K562 (cell line): ENCODE results near the gene SEC14L1. TPM values are rescaled to one million over a fixed set of nuclear protein-coding genes. Genes with fewer than 3 reads are reported as not detected.

Experiments
- ETV1 ChIP-seq: fragments of 450-650 bp; conservative IDR thresholded peaks from 2 replicates; pipeline ENCODE4 v1.6.1; 2016; ENCODE audit warnings: missing genetic modification characterization, control low read depth, low read depth, missing compliant biosample characterization
- SMARCE1 ChIP-seq: fragments of 450-650 bp; IDR thresholded peaks from 2 replicates; pipeline ENCODE4 v1.7.1; 2016; ENCODE audit warnings: mild to moderate bottlenecking
- SRSF9 ChIP-seq: fragments of 200-400 bp; formaldehyde crosslinking; IDR thresholded peaks from 2 replicates; pipeline ENCODE4 v1.6.1; 2017; ENCODE audit warnings: low read depth, low read length, borderline replicate concordance
- TFAM ChIP-seq: fragments of 250-450 bp; sonication (Bioruptor Pico); conservative IDR thresholded peaks from 2 replicates; pipeline ENCODE4 v1.5.0; 2021; ENCODE audit warnings: mild to moderate bottlenecking, moderate library complexity
- ZC3H8 ChIP-seq: fragments of 450-650 bp; IDR thresholded peaks from 2 replicates; pipeline ENCODE4 v1.6.1; 2017
- ZNF311 ChIP-seq: fragments of 250-450 bp; sonication (Bioruptor Pico); IDR thresholded peaks from 2 replicates; pipeline ENCODE4 v1.4.0; 2020; ENCODE audit warnings: mild to moderate bottlenecking, moderate library complexity
- polyA plus RNA-seq, 8 experiments: library from polyadenylated mRNA; depleted of rRNA in 4 of 8; stranded (reverse) in 5 of 8; unstranded in 3 of 8; fragments of >200 nt; fragmentation: Nextera tagmentation in 2 of 8; fragmentation: Illumina TruSeq in 1 of 8; extraction: Ambion mirVana in 2 of 8; extraction: Trizol in 1 of 8; gene quantifications; 2 replicates each; pipeline versions ENCODE4 v1.2.1 to v1.2.3, GENCODE V29; 2011 to 2014; ENCODE audit warnings: inconsistent platforms in 1 of 8, missing spikeins in 1 of 8
- total RNA-seq, 7 experiments: library from RNA; depleted of rRNA in 6 of 7; stranded (reverse); fragments of >200 nt in 6 of 7; fragmentation: Illumina TruSeq in 2 of 7; extraction: Trizol in 2 of 7; gene quantifications; 2 replicates each; pipeline versions ENCODE4 v1.2.1 to v1.2.3, GENCODE V29; 2011 to 2021; ENCODE audit warnings: low replicate concordance in 1 of 7
- TF ChIP-seq, protein P1 (sequence below), 2 experiments: fragments of 450-650 bp; formaldehyde crosslinking in 1 of 2; IDR thresholded peaks; 2 replicates each; pipeline versions ENCODE4 v1.4.0 to v1.6.1; 2014 to 2020; ENCODE audit warnings: mild to moderate bottlenecking in 2 of 2, borderline replicate concordance in 1 of 2, low read depth in 1 of 2
- TF ChIP-seq, protein P2 (sequence below), 3 experiments: IDR thresholded peaks in 2 of 3; conservative IDR thresholded peaks in 1 of 3; 2 replicates each; pipeline ENCODE4 v1.5.1; 2011 to 2012; ENCODE audit warnings: low read length in 3 of 3, mild to moderate bottlenecking in 3 of 3, control low read depth in 2 of 3, improper control_type of control experiment in 1 of 3, inconsistent platforms in 1 of 3, low read depth in 1 of 3, mixed read lengths in 1 of 3, moderate library complexity in 1 of 3; ENCODE audit not compliant: insufficient read depth in 2 of 3
- TF ChIP-seq, protein P3 (sequence below): fragments of 450-650 bp; IDR thresholded peaks from one replicate; pipeline ENCODE4 v1.6.1; 2018; ENCODE audit warnings: mild to moderate bottlenecking, moderate library complexity; ENCODE audit not compliant: partially characterized antibody
- TF ChIP-seq, protein P4 (sequence below): fragments of 450-650 bp; IDR thresholded peaks from 2 replicates; pipeline ENCODE4 v1.6.1; 2016; ENCODE audit warnings: borderline replicate concordance
- TF ChIP-seq, protein P5 (sequence below): fragments of 250-450 bp; sonication (Bioruptor Pico); IDR thresholded peaks from 2 replicates; pipeline ENCODE4 v1.8.0; 2021; ENCODE audit warnings: moderate library complexity, mild to moderate bottlenecking, inconsistent platforms

SEC14L1 gene
- total and polyA plus RNA-seq, 9 of the 15 experiments (the other 6 are each of a cell fraction or from before 2014, with no cell fraction given): 3.1 to 39.7 (median 15.2) TPM

DNA sequence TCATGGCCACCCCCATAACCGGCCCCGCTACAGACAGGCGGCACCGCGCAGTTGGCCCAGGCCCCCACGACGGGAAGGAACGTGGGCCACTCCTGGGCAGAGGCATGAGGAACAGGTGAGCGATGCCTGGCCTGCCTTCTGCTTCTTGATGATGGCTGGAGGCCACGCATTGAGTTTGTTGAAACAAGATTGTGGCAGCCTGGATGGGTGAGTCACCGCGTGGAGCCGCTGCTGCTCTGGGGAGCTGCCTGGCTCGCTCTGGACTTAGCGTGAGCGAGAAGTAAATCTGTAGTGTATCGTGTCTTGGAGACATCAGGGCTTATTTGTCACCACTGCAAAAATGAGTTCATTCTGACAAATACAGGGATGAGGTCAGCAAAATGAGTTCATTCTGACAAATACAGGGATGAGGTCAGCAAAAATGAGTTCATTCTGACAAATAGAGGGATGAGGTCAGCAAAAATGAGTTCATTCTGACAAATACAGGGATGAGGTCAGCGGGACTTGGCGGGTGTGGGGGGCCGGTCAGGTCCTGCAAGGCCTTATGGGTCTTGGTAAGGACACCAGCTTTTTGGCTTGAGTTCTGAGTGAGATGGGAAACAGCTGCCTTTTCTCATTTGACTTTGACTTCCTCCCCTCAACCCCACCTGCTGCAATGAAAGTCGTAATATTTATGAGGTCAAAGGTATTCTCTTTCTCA is 93.0 kb downstream of the SEC14L1 start (continued):
- TF ChIP-seq, protein P1, sequence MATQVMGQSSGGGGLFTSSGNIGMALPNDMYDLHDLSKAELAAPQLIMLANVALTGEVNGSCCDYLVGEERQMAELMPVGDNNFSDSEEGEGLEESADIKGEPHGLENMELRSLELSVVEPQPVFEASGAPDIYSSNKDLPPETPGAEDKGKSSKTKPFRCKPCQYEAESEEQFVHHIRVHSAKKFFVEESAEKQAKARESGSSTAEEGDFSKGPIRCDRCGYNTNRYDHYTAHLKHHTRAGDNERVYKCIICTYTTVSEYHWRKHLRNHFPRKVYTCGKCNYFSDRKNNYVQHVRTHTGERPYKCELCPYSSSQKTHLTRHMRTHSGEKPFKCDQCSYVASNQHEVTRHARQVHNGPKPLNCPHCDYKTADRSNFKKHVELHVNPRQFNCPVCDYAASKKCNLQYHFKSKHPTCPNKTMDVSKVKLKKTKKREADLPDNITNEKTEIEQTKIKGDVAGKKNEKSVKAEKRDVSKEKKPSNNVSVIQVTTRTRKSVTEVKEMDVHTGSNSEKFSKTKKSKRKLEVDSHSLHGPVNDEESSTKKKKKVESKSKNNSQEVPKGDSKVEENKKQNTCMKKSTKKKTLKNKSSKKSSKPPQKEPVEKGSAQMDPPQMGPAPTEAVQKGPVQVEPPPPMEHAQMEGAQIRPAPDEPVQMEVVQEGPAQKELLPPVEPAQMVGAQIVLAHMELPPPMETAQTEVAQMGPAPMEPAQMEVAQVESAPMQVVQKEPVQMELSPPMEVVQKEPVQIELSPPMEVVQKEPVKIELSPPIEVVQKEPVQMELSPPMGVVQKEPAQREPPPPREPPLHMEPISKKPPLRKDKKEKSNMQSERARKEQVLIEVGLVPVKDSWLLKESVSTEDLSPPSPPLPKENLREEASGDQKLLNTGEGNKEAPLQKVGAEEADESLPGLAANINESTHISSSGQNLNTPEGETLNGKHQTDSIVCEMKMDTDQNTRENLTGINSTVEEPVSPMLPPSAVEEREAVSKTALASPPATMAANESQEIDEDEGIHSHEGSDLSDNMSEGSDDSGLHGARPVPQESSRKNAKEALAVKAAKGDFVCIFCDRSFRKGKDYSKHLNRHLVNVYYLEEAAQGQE (IDR thresholded peaks at IDR 0.05; ENCODE audit: borderline replicate concordance): no peak
- TF ChIP-seq, protein P1 (CRISPR knock-in tag; IDR thresholded peaks at IDR 0.05; ENCODE audit: low read depth): no peak
- TF ChIP-seq, protein P2, sequence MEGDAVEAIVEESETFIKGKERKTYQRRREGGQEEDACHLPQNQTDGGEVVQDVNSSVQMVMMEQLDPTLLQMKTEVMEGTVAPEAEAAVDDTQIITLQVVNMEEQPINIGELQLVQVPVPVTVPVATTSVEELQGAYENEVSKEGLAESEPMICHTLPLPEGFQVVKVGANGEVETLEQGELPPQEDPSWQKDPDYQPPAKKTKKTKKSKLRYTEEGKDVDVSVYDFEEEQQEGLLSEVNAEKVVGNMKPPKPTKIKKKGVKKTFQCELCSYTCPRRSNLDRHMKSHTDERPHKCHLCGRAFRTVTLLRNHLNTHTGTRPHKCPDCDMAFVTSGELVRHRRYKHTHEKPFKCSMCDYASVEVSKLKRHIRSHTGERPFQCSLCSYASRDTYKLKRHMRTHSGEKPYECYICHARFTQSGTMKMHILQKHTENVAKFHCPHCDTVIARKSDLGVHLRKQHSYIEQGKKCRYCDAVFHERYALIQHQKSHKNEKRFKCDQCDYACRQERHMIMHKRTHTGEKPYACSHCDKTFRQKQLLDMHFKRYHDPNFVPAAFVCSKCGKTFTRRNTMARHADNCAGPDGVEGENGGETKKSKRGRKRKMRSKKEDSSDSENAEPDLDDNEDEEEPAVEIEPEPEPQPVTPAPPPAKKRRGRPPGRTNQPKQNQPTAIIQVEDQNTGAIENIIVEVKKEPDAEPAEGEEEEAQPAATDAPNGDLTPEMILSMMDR (IDR thresholded peaks at IDR 0.05 in 2 of 3, conservative IDR thresholded peaks at IDR 0.05 in 1 of 3; ENCODE audit: insufficient read depth in 2 of 3, low read depth in 1 of 3, low read length in 3 of 3): peak in 1 of 3 experiments; percentile 19; a peak in 1 of 6 replicates
- no peak for TF ChIP-seq ETV1 (tag)
- TF ChIP-seq SRSF9: no peak
- no peak for TF ChIP-seq ZNF311 (CRISPR knock-in tag)
- TF ChIP-seq, protein P3, sequence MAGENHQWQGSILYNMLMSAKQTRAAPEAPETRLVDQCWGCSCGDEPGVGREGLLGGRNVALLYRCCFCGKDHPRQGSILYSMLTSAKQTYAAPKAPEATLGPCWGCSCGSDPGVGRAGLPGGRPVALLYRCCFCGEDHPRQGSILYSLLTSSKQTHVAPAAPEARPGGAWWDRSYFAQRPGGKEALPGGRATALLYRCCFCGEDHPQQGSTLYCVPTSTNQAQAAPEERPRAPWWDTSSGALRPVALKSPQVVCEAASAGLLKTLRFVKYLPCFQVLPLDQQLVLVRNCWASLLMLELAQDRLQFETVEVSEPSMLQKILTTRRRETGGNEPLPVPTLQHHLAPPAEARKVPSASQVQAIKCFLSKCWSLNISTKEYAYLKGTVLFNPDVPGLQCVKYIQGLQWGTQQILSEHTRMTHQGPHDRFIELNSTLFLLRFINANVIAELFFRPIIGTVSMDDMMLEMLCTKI: no peak
- TF ChIP-seq ZC3H8: no peak
- no peak for TF ChIP-seq TFAM
- TF ChIP-seq, protein P4, sequence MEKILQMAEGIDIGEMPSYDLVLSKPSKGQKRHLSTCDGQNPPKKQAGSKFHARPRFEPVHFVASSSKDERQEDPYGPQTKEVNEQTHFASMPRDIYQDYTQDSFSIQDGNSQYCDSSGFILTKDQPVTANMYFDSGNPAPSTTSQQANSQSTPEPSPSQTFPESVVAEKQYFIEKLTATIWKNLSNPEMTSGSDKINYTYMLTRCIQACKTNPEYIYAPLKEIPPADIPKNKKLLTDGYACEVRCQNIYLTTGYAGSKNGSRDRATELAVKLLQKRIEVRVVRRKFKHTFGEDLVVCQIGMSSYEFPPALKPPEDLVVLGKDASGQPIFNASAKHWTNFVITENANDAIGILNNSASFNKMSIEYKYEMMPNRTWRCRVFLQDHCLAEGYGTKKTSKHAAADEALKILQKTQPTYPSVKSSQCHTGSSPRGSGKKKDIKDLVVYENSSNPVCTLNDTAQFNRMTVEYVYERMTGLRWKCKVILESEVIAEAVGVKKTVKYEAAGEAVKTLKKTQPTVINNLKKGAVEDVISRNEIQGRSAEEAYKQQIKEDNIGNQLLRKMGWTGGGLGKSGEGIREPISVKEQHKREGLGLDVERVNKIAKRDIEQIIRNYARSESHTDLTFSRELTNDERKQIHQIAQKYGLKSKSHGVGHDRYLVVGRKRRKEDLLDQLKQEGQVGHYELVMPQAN: no peak
- TF ChIP-seq SMARCE1: peak; percentile 88; the same call in 1 of the 2 replicates
- TF ChIP-seq, protein P5, sequence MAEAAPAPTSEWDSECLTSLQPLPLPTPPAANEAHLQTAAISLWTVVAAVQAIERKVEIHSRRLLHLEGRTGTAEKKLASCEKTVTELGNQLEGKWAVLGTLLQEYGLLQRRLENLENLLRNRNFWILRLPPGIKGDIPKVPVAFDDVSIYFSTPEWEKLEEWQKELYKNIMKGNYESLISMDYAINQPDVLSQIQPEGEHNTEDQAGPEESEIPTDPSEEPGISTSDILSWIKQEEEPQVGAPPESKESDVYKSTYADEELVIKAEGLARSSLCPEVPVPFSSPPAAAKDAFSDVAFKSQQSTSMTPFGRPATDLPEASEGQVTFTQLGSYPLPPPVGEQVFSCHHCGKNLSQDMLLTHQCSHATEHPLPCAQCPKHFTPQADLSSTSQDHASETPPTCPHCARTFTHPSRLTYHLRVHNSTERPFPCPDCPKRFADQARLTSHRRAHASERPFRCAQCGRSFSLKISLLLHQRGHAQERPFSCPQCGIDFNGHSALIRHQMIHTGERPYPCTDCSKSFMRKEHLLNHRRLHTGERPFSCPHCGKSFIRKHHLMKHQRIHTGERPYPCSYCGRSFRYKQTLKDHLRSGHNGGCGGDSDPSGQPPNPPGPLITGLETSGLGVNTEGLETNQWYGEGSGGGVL (CRISPR knock-in tag): no peak
